Sigmoid colon (tissue), 4 donors: Measurements from ENCODE around the gene ATG5.

Source experiments
- CTCF ChIP-seq, 4 experiments: fragments of 450-650 bp in 3 of 4; fragments of 200-600 bp in 1 of 4; IDR thresholded peaks; one replicate each; pipeline ENCODE4 v1.5.1; 2016 to 2019; ENCODE audit warnings: antibody characterized with exemption in 4 of 4, mild to moderate bottlenecking in 3 of 4, moderate library complexity in 2 of 4
- EP300 ChIP-seq, 4 donors: sonication (generic); formaldehyde crosslinking; IDR thresholded peaks; one replicate each; pipeline ENCODE4 v1.6.1; 2017; ENCODE audit warnings: antibody characterized with exemption in 4 of 4

- no peak for TF ChIP-seq EP300 (IDR thresholded peaks at IDR 0.05)
- TF ChIP-seq CTCF (IDR thresholded peaks at IDR 0.05) = no peak
Observed at GRCh38 chr6:106258726-106259125, 66.8 kb downstream of the ATG5 start.
